Muscle layer of duodenum (tissue), 2 donors: Measurements from ENCODE around the gene ANKS1B.

Experiments used
- H3K27ac ChIP-seq: one replicate; pipeline ENCODE4 v1.7.0; 2013; ENCODE audit warnings: mild to moderate bottlenecking, low read length
- H3K27me3 ChIP-seq: one replicate; pipeline ENCODE4 v1.7.0; 2013; ENCODE audit warnings: low read depth, mild to moderate bottlenecking, control low read depth, low read length
- H3K36me3 ChIP-seq, 2 donors: one replicate each; pipeline ENCODE4 v1.7.0; 2013; ENCODE audit warnings: low read length in 2 of 2, control low read depth in 1 of 2, mild to moderate bottlenecking in 1 of 2; ENCODE audit not compliant: insufficient read depth in 2 of 2, control insufficient read depth in 1 of 2
- H3K4me1 ChIP-seq, 2 donors: one replicate each; pipeline ENCODE4 v1.7.0; 2013; ENCODE audit warnings: low read length in 2 of 2, mild to moderate bottlenecking in 2 of 2, control low read depth in 1 of 2, moderate library complexity in 1 of 2; ENCODE audit not compliant: insufficient read depth in 2 of 2, control insufficient read depth in 1 of 2
- H3K4me3 ChIP-seq, 2 donors: one replicate each; pipeline ENCODE4 v1.7.0; 2013; ENCODE audit warnings: low read length in 2 of 2, low read depth in 1 of 2, mild to moderate bottlenecking in 1 of 2
- H3K9me3 ChIP-seq, 2 donors: one replicate each; pipeline ENCODE4 v1.7.0; 2013; ENCODE audit warnings: low read length in 2 of 2, control low read depth in 1 of 2, mild to moderate bottlenecking in 1 of 2; ENCODE audit not compliant: control insufficient read depth in 1 of 2
- donor health status: healthy.

Gene ANKS1B

GRCh38 chr12:99170037-99170436 is 814.7 kb downstream of the ANKS1B start:
- H3K4me3 ChIP-seq: no peak overlapping the region
- H3K9me3 ChIP-seq: no peaks in the 10 kb centered on the region
- H3K27me3 ChIP-seq: no peaks in the 10 kb centered on the region
- no peaks in the 10 kb centered on the region for H3K4me1 ChIP-seq
- no peaks in the 10 kb centered on the region for H3K36me3 ChIP-seq
- H3K27ac ChIP-seq: no peak overlapping the region

GRCh38 chr12:99157946-99158345 is 826.8 kb downstream of the ANKS1B start:
- no peaks in the 10 kb centered on the region for H3K27me3 ChIP-seq
- no peak overlapping the region for H3K4me3 ChIP-seq
- no peaks in the 10 kb centered on the region for H3K4me1 ChIP-seq
- H3K27ac ChIP-seq: no peak overlapping the region
- peaks cover 0 to 4% of the 10 kb centered on the region in 2 donors for H3K9me3 ChIP-seq
- no peaks in the 10 kb centered on the region for H3K36me3 ChIP-seq

GRCh38 chr12:99154983-99155336 is 829.8 kb downstream of the ANKS1B start:
- no peaks in the 10 kb centered on the region for H3K9me3 ChIP-seq
- no peak overlapping the region for H3K27ac ChIP-seq
- H3K4me3 ChIP-seq: no peak overlapping the region
- H3K36me3 ChIP-seq: no peaks in the 10 kb centered on the region
- no peaks in the 10 kb centered on the region for H3K4me1 ChIP-seq
- H3K27me3 ChIP-seq: no peaks in the 10 kb centered on the region

- no peaks in the 10 kb centered on the region for H3K4me1 ChIP-seq
- H3K27me3 ChIP-seq: no peaks in the 10 kb centered on the region
- H3K4me3 ChIP-seq: no peak overlapping the region
- no peak overlapping the region for H3K27ac ChIP-seq
- H3K9me3 ChIP-seq: no peaks in the 10 kb centered on the region
- no peaks in the 10 kb centered on the region for H3K36me3 ChIP-seq
Observed at GRCh38 chr12:99154216-99154982, 830.3 kb downstream of the ANKS1B start.

- Histone ChIP-seq H3K4me3 (no peak overlapping the region), H3K4me1 (no peaks in the 10 kb centered on the region), H3K27me3 (no peaks in the 10 kb centered on the region), H3K36me3 (no peaks in the 10 kb centered on the region), H3K27ac (no peak overlapping the region), H3K9me3 (no peaks in the 10 kb centered on the region)
Observed at GRCh38 chr12:99153293-99153692, 831.4 kb downstream of the ANKS1B start.

GRCh38 chr12:99152337-99152736 is 832.4 kb downstream of the ANKS1B start:
- Histone ChIP-seq H3K36me3 (no peaks in the 10 kb centered on the region), H3K4me1 (no peaks in the 10 kb centered on the region), H3K9me3 (no peaks in the 10 kb centered on the region), H3K27me3 (no peaks in the 10 kb centered on the region), H3K27ac (no peak overlapping the region), H3K4me3 (no peak overlapping the region)

GRCh38 chr12:99151744-99152143 is 833.0 kb downstream of the ANKS1B start:
- H3K27ac ChIP-seq: no peak overlapping the region
- H3K4me1 ChIP-seq: no peaks in the 10 kb centered on the region
- no peak overlapping the region for H3K4me3 ChIP-seq
- no peaks in the 10 kb centered on the region for H3K36me3 ChIP-seq
- H3K9me3 ChIP-seq: no peaks in the 10 kb centered on the region
- H3K27me3 ChIP-seq: no peaks in the 10 kb centered on the region

- Histone ChIP-seq H3K4me3 (no peak overlapping the region), H3K27ac (no peak overlapping the region)
Observed at GRCh38 chr12:99147130-99147529, 837.6 kb downstream of the ANKS1B start.

GRCh38 chr12:99146730-99147129 is 838.0 kb downstream of the ANKS1B start:
- no peaks in the 10 kb centered on the region for H3K36me3 ChIP-seq
- no peaks in the 10 kb centered on the region for H3K27me3 ChIP-seq
- no peaks in the 10 kb centered on the region for H3K9me3 ChIP-seq
- no peak overlapping the region for H3K4me3 ChIP-seq
- no peak overlapping the region for H3K27ac ChIP-seq
- H3K4me1 ChIP-seq: no peaks in the 10 kb centered on the region

More at GRCh38 chr12:99147130-99147529, 837.6 kb downstream of the ANKS1B start:
- Histone ChIP-seq H3K27me3 (no peaks in the 10 kb centered on the region), H3K4me1 (no peaks in the 10 kb centered on the region), H3K9me3 (no peaks in the 10 kb centered on the region), H3K36me3 (no peaks in the 10 kb centered on the region)

- Histone ChIP-seq H3K9me3 (no peaks in the 10 kb centered on the region), H3K27me3 (no peaks in the 10 kb centered on the region), H3K27ac (no peak overlapping the region), H3K4me3 (no peak overlapping the region), H3K4me1 (no peaks in the 10 kb centered on the region), H3K36me3 (no peaks in the 10 kb centered on the region)
Observed at GRCh38 chr12:99146185-99146584, 838.6 kb downstream of the ANKS1B start.

GRCh38 chr12:99142651-99143050 is 842.1 kb downstream of the ANKS1B start:
- Histone ChIP-seq H3K9me3 (no peaks in the 10 kb centered on the region), H3K27me3 (no peaks in the 10 kb centered on the region), H3K27ac (no peak overlapping the region), H3K4me1 (no peaks in the 10 kb centered on the region), H3K4me3 (no peak overlapping the region), H3K36me3 (no peaks in the 10 kb centered on the region)
